BLaER1 (cell line): ENCODE data around the gene MOK.

Experiments
- H3K27ac ChIP-seq: shearing (Covaris generic); formaldehyde crosslinking; 2 replicates; pipeline ENCODE4 v1.8.1; 2022
- H3K27me3 ChIP-seq: shearing (Covaris generic); formaldehyde crosslinking; 2 replicates; pipeline ENCODE4 v1.8.1; 2022
- H3K36me3 ChIP-seq: shearing (Covaris generic); formaldehyde crosslinking; 2 replicates; pipeline ENCODE4 v1.8.1; 2022
- H3K4me1 ChIP-seq: shearing (Covaris generic); formaldehyde crosslinking; 2 replicates; pipeline ENCODE4 v1.8.1; 2022
- H3K4me2 ChIP-seq: shearing (Covaris generic); formaldehyde crosslinking; 2 replicates; pipeline ENCODE4 v1.8.1; 2022
- H3K4me3 ChIP-seq: shearing (Covaris generic); formaldehyde crosslinking; 2 replicates; pipeline ENCODE4 v1.8.1; 2022
- H3K9ac ChIP-seq: shearing (Covaris generic); formaldehyde crosslinking; 2 replicates; pipeline ENCODE4 v1.8.1; 2022
- H3K9me3 ChIP-seq: shearing (Covaris generic); formaldehyde crosslinking; 2 replicates; pipeline ENCODE4 v1.8.1; 2022
- H4K20me1 ChIP-seq: shearing (Covaris generic); formaldehyde crosslinking; 2 replicates; pipeline ENCODE4 v1.8.1; 2022
- Cebpa-rat ChIP-seq: shearing (Covaris generic); IDR thresholded peaks from 2 replicates; pipeline ENCODE4 v1.8.1; 2022

The MOK gene

DNA sequence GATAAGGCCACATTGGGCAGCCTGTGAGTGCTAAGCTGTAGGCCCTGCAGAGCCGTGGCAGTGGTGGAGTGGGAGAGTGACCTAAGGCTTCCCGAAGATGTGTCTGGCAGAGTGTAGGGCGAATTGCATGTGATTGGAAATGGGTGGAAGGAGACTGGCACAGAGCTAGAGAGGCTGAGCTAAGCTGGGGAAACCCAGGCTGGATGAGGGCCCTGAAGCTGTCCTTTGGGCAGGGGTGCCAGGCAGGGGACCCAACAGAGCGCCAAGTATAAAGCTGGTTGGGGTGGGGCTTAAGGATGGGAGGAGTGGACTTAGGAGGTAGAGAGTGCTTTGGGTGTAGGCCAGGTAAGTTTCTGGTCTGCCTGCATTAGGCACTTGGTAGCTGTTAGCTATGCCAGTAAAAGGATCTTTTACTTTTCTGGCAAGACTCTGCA, 117.4 kb downstream of the MOK start:
- H3K4me1 ChIP-seq: peaks cover 16% of the 10 kb centered on the region
- no peaks in the 10 kb centered on the region for H3K9me3 ChIP-seq
- H4K20me1 ChIP-seq: peaks cover 94% of the 10 kb centered on the region
- H3K4me3 ChIP-seq: no peak overlapping the region
- no peaks in the 10 kb centered on the region for H3K27me3 ChIP-seq
- H3K4me2 ChIP-seq: no peak overlapping the region
- peaks cover 4% of the 10 kb centered on the region; the same call in 1 of the 2 replicates for H3K36me3 ChIP-seq
- no peak overlapping the region for H3K9ac ChIP-seq
- H3K27ac ChIP-seq: no peak overlapping the region
- TF ChIP-seq Cebpa-rat: no peak

DNA sequence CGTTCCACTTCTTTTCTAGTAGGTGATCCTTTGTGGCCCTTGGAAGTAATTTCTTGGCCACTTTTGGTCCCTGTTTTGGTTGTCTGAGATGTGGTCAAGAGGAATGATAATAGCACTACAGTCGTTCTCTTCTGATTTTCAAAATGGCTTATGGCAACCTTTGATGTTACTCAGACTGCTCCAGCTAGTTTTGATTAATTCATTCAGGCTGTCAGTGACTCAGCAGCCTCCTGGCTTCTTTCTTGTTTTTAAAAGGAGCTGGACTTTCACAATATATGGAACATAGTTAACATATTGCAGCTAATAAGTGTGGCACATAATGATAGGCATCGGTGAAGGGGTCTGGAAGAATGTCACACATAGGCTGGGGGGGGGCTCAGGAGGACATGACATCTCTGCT, 117.9 kb downstream of the MOK start:
- H3K27ac ChIP-seq: no peak overlapping the region
- no peak for TF ChIP-seq Cebpa-rat
- H3K36me3 ChIP-seq: peaks cover 4% of the 10 kb centered on the region; the same call in 1 of the 2 replicates
- H4K20me1 ChIP-seq: peaks cover 94% of the 10 kb centered on the region
- H3K4me1 ChIP-seq: peaks cover 16% of the 10 kb centered on the region
- H3K9me3 ChIP-seq: no peaks in the 10 kb centered on the region
- no peak overlapping the region for H3K4me2 ChIP-seq
- H3K4me3 ChIP-seq: no peak overlapping the region
- no peak overlapping the region for H3K9ac ChIP-seq
- no peaks in the 10 kb centered on the region for H3K27me3 ChIP-seq

DNA sequence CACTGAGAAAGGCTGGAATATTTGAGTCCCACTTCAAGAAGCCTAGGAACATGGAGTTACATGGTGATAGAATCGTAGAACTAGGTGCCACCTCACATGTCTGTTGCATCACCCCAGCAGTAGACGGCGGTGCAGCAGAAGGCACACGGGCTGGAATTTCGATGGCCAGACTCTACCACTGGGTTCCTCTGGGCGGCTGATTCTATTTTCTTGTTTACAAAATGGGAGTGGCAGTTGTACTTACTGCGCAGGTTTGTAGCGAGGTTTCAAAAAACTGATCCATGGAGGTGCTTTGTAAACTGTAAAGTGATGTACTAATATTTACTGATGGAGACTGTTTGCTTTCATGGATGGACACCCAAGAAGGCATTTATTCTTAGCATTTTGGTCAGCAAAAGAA, 119.6 kb downstream of the MOK start:
- peaks cover 94% of the 10 kb centered on the region for H4K20me1 ChIP-seq
- no peaks in the 10 kb centered on the region for H3K9me3 ChIP-seq
- no peaks in the 10 kb centered on the region for H3K27me3 ChIP-seq
- H3K4me2 ChIP-seq: no peak overlapping the region
- H3K4me3 ChIP-seq: no peak overlapping the region
- no peak overlapping the region for H3K27ac ChIP-seq
- no peak overlapping the region for H3K9ac ChIP-seq
- peaks cover 8% of the 10 kb centered on the region; the same call in 1 of the 2 replicates for H3K36me3 ChIP-seq
- peaks cover 8% of the 10 kb centered on the region for H3K4me1 ChIP-seq
- TF ChIP-seq Cebpa-rat: no peak

DNA sequence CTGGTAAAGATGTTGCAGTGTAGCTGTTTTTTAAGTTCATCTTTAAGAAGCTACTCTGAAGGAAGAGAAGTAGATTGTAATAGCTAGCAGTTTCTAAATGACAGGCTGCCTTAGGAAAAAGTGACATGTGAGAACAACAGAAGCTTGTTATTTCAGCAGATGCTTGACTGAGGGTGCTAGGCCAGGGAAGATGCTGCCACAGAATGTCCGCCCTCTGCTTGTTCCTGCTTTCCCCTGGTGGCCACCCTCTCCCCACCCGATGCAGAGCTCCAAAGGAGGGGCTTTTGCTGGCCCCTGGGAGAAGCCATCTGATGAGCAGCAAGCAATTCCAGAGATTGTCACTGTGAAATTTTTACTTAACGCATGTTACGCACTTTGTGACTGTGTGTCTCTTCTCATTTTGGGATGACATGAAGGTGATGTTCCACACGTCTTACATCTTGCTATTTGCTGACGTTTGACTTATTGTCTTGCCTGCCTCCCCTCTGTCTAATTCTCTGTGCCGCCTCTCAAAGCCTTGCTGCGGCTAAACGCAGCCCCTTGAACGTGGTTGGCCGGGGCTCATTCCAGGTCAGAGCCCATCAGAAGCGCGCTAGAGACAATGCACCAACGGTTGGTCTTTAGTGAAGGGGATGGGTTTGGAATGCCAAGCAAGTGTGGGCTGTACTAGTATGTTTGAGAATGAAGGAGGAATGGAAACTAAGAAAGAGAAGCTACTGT, 120.5 kb downstream of the MOK start:
- H3K9ac ChIP-seq: no peak overlapping the region
- H3K27me3 ChIP-seq: no peaks in the 10 kb centered on the region
- H3K36me3 ChIP-seq: peaks cover 8% of the 10 kb centered on the region; the same call in 1 of the 2 replicates
- no peak overlapping the region for H3K4me3 ChIP-seq
- H4K20me1 ChIP-seq: peaks cover 96% of the 10 kb centered on the region
- TF ChIP-seq Cebpa-rat: no peak
- H3K4me1 ChIP-seq: peaks cover 6% of the 10 kb centered on the region
- no peaks in the 10 kb centered on the region for H3K9me3 ChIP-seq
- H3K27ac ChIP-seq: no peak overlapping the region
- no peak overlapping the region for H3K4me2 ChIP-seq

DNA sequence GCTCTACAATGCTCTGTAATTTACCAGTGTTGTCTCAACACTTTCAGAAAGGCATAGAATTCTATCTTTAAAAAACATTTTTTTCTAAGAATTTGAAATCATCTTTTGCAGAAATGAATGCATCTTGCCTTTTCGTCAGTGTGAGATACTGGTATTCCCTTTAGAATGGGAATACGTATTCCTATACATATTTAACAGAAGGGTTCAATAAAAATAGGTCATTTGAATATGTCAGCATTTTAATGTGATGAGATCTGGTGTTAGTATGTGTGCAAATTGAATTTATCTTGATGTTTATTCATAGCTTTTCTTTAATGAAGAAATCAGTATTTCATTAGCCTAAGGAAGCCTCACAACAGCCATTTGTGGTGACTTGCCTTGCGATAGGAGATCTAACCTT, 121.1 kb downstream of the MOK start:
- no peaks in the 10 kb centered on the region for H3K9me3 ChIP-seq
- H3K9ac ChIP-seq: no peak overlapping the region
- H3K27ac ChIP-seq: no peak overlapping the region
- no peak for TF ChIP-seq Cebpa-rat
- no peak overlapping the region for H3K4me2 ChIP-seq
- peaks cover 6% of the 10 kb centered on the region for H3K4me1 ChIP-seq
- H4K20me1 ChIP-seq: peaks cover 100% of the 10 kb centered on the region
- H3K36me3 ChIP-seq: peaks cover 8% of the 10 kb centered on the region; the same call in 1 of the 2 replicates
- H3K4me3 ChIP-seq: no peak overlapping the region
- no peaks in the 10 kb centered on the region for H3K27me3 ChIP-seq

DNA sequence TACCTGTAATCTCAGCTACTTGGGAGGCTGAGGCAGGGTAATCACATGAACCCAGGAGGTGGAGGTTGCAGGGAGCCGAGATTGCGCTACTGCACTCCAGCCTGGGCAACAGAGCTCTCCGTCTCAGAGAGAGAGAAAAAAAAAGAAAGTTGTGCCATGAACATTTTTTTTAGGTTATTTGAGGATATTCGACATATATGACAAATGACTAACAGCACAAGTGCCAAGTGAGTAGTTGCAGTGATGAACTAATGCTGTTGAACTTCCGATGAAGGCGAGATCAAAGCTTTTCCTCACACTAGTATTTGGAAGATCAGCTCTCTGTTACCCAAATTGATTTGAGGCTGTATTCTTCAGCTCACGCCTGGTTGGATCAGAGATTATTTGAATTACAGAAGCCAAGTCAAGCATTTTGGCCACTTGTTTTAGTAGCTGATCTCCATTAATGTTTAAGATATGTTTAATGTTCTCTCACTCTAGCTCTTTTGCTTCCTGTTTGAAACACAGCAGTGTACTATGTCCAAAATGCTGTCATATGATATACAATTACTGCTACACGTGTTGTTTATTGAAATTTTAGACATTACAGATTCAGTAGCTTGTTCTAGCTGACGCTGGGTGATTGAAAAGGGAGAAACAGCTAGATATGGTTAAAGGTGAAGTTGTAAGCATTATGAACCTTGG, 121.9 kb downstream of the MOK start:
- Histone ChIP-seq H3K4me1 (peaks cover under 1% of the 10 kb centered on the region), H4K20me1 (peaks cover 100% of the 10 kb centered on the region), H3K4me2 (no peak overlapping the region), H3K9me3 (no peaks in the 10 kb centered on the region), H3K9ac (no peak overlapping the region), H3K27me3 (no peaks in the 10 kb centered on the region), H3K27ac (no peak overlapping the region), H3K36me3 (peaks cover 15% of the 10 kb centered on the region), H3K4me3 (no peak overlapping the region)
- no peak for TF ChIP-seq Cebpa-rat

DNA sequence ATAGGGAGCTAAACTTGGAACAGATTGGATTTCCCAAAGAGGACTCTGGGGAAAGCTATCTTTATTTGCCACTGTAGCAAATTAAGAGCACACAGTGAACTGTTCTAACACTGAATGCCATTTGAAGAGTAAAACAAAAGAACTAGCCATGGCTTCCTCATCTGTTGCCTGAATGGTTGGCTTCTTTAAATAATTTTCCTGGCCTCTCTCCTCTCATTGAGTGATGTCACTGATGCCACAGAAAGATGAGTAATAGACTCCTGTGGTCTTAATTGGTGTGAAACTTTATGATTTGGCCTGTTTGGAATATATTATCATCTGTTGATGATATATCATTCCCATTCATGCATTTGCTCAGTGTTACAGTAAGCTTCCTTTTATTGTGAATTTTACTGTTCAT, 122.8 kb downstream of the MOK start:
- Histone ChIP-seq H3K4me3 (no peak overlapping the region), H3K9me3 (no peaks in the 10 kb centered on the region), H3K4me2 (no peak overlapping the region), H3K9ac (no peak overlapping the region), H3K36me3 (peaks cover 15% of the 10 kb centered on the region), H4K20me1 (peaks cover 100% of the 10 kb centered on the region), H3K27me3 (no peaks in the 10 kb centered on the region), H3K4me1 (no peaks in the 10 kb centered on the region), H3K27ac (no peak overlapping the region)
- no peak for TF ChIP-seq Cebpa-rat

DNA sequence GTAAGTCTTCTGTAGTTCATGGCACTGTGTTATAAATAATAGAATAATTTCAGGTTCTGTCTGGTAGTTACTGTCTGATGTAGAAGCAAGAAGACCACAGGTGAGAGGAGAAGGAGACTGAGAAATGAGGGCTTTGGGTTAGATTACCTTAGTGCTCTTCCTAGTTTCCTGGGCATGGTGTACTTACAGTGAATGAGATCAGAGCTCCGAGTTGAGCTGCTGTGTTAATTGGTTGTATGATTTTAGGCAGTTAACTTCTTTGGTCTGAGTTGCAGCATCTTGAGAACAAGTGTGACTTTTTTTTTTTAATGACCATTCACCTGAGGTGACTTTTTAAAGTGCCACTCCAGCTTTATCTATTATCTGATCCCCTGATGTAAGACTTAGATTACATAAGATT, 123.8 kb downstream of the MOK start:
- Histone ChIP-seq H3K4me2 (no peak overlapping the region), H3K9me3 (no peaks in the 10 kb centered on the region), H3K4me3 (no peak overlapping the region), H3K36me3 (peaks cover 15% of the 10 kb centered on the region), H4K20me1 (peaks cover 100% of the 10 kb centered on the region), H3K27me3 (no peaks in the 10 kb centered on the region), H3K9ac (no peak overlapping the region), H3K4me1 (no peaks in the 10 kb centered on the region), H3K27ac (no peak overlapping the region)
- TF ChIP-seq Cebpa-rat: no peak

DNA sequence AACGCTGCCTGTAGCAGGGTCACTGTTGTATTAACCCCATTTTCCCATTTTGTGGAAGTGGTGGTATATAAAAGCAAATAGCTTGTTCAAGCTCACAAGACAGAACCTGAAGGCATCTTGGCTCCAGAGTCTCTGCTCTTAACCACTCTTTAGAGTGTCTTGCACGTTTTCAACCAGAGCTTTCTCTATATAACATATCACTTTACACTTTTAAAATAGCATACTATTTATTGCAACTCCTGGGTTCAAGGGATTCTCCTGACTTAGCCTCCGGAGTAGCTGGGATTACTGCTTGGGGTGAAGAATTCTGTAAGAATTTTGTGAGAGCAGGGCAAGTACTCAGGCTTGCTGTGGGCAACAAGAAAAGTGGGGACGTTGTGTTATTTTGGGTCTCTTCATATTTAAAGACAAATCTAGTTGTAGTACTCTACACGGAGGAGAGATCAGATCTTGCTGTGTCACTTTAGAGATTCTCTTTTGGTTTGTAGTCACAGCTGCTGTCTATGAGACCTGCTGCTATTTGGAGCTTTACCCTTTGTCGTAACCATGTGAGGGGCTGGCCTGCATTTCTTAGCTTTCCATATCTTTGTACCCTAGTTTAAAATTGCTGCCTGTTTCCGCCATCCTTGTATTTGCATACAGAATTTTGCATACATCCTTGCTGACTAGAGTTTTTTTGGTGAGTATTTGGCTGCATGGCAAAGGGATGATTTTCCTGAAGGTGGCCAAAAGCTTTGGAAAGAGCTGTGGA, 124.5 kb downstream of the MOK start:
- no peak for TF ChIP-seq Cebpa-rat
- peaks cover 100% of the 10 kb centered on the region for H4K20me1 ChIP-seq
- no peak overlapping the region for H3K9ac ChIP-seq
- no peaks in the 10 kb centered on the region for H3K4me1 ChIP-seq
- peaks cover 18% of the 10 kb centered on the region for H3K36me3 ChIP-seq
- no peak overlapping the region for H3K4me2 ChIP-seq
- no peaks in the 10 kb centered on the region for H3K9me3 ChIP-seq
- no peaks in the 10 kb centered on the region for H3K27me3 ChIP-seq
- no peak overlapping the region for H3K4me3 ChIP-seq
- no peak overlapping the region for H3K27ac ChIP-seq
